GM12873 (cell line): ENCODE results near the gene THSD4.

Source experiments
- CTCF ChIP-seq: IDR thresholded peaks from 2 replicates; pipeline ENCODE4 v1.5.1; 2012; ENCODE audit warnings: low read depth, mild to moderate bottlenecking, moderate library complexity, low read length, control low read depth; ENCODE audit not compliant: insufficient read depth; ENCODE audit errors: missing control alignments

Gene THSD4

DNA sequence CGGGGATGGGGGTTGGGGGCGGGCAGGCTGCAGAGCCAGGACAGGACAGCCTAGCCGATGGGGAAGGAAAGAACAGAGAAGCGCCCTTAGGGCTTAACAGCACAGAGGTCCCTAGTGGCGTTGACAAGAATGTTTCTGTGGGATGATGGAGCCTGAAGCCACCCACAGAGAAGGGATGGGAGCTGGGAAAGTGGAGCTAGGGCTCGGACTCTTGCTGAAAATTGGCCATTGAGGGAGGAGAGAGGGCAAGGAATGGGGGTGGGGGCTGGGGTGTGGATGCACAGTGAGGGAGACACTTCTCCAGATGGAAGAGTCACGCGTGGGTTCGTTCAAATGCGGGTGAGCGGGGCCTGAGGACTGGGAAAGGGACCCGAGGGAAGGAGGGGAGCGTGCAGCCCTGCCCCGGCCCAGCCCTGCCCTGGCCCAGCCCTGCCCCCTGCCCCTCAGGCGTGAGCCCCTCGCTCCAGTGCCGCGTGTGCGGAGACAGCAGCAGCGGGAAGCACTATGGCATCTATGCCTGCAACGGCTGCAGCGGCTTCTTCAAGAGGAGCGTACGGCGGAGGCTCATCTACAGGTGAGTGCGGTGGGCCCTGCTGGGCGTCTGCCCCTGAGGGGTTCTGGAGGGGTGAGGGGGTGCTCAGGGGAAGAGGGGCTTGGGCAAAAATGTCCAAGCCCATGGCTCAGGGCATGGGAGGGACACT, 695.9 kb downstream of the THSD4 start:
- no peak for TF ChIP-seq CTCF

GRCh38 chr15:71811752-71812735, 696.8 kb downstream of the THSD4 start:
- no peak for TF ChIP-seq CTCF

GRCh38 chr15:71812966-71813722, 697.9 kb downstream of the THSD4 start:
- no peak for TF ChIP-seq CTCF

GRCh38 chr15:71813723-71814470, 698.6 kb downstream of the THSD4 start:
- no peak for TF ChIP-seq CTCF

GRCh38 chr15:71815301-71815700, 700.0 kb downstream of the THSD4 start:
- no peak for TF ChIP-seq CTCF

DNA sequence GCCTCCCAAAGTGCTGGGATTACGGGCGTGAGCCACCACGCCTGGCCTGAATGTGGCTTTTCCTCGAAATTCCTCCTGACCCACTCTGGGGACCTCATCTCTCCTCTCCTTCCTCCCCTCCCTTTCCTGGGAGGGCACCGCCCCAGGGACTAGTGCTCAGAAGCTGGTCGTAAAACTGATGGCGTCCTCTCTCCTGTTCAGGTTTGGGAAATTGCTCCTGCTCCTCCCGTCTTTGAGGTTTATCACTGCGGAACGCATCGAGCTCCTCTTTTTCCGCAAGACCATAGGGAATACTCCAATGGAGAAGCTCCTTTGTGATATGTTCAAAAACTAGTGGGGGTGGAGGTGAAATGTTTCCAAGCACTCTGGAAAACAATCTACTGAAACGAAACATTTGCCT, 702.1 kb downstream of the THSD4 start:
- no peak for TF ChIP-seq CTCF

- TF ChIP-seq CTCF: no peak
Observed at GRCh38 chr15:71820127-71820526, 704.9 kb downstream of the THSD4 start.
